Effector memory CD8-positive, alpha-beta T cell (primary cell): Measurements from ENCODE around the gene SPINK4.

Source experiments
- ATAC-seq: fragments of 150-1000 bp; cut with Tn5 transposase; replicated peaks from 2 replicates; pipeline ENCODE4 v1.10.0; 2021; ENCODE audit warnings: mild to moderate bottlenecking, moderate library complexity
- DNase-seq, 3 experiments: peaks; one replicate each; pipeline ENCODE4 v3.0.0; 2021
- H3K27ac Mint-ChIP-seq, 2 donors: one replicate each; pipeline ENCODE4 v1.8.0; 2022; ENCODE audit warnings: mild to moderate bottlenecking in 2 of 2, mixed read lengths in 2 of 2, moderate library complexity in 2 of 2
- H3K27me3 Mint-ChIP-seq, 2 donors: one replicate each; pipeline ENCODE4 v1.8.0; 2022; ENCODE audit warnings: mixed read lengths in 2 of 2
- H3K36me3 Mint-ChIP-seq: one replicate; pipeline ENCODE4 v1.8.0; 2022; ENCODE audit warnings: mild to moderate bottlenecking, moderate library complexity, mixed read lengths; ENCODE audit not compliant: insufficient read depth
- H3K4me1 Mint-ChIP-seq, 2 donors: one replicate each; pipeline ENCODE4 v1.8.0; 2022; ENCODE audit warnings: low read depth in 2 of 2, mixed read lengths in 2 of 2
- H3K4me3 Mint-ChIP-seq, 2 donors: one replicate each; pipeline ENCODE4 v1.8.0; 2022; ENCODE audit warnings: mild to moderate bottlenecking in 2 of 2, mixed read lengths in 2 of 2, moderate library complexity in 2 of 2
- H3K9me3 Mint-ChIP-seq, 2 donors: one replicate each; pipeline ENCODE4 v1.8.0; 2022; ENCODE audit warnings: mixed read lengths in 2 of 2

The SPINK4 gene

DNA sequence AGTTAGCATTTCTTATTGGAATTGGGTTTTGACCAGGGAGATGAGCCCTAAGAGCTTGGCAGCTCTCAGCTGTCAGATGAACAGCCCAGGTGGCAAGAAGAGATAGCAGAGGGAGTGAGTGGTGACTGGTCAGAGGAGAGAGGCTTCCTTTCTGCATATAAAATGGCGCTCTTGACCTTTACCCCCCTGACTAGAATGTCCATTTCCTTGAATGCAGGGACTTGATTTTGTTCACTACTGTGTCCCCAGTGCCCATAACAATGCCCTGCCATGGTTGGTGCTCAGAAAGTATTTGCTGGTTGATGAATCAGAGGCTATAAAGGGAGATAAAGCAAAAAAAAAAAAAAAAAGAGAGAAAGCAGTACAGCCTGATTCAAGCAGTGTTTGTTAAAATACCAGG lies 32.1 kb downstream of the SPINK4 start:
- ATAC-seq = no peak
- no peaks in the 10 kb centered on the region for H3K9me3 Mint-ChIP-seq

DNA sequence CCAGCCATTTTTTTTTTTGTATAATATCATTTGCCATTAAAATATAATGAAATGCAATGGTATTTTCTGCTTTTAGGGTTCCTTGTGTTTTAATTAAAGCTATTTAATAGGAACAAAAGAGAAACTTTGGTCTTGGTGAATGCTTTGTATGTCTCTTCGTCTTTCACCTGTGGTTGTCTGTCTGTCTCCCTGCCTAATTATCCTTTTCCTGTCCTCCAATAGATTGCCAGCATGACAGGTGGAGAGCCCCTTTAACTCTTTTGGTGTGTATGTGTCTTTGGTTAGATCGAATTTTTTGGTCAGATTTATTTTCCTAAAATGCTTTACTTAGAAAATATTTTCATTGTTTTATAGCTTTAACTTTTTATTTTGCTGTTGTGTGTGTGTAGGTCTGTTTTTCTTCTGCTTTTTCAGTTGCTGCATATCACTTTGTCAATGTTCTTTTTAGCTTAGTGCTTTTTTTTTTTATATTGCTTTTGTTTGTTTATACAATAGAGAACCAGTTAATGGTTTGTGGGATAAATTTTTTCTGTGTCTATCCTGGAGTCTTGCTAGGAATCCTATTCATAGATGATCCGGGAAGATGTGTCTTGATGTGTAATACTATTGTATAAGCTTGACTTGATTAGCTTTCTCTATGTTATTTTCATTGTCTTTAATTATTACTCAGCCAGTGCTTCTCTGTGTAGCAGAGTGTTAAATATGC lies 33.5 kb downstream of the SPINK4 start:
- ATAC-seq = no peak
- no peak for DNase-seq
- Mint-ChIP-seq H3K27ac (peak overlapping the region; percentile 25 to 65), H3K27me3 (no peaks in the 10 kb centered on the region), H3K9me3 (no peaks in the 10 kb centered on the region), H3K4me3 (no peak overlapping the region), H3K36me3 (peaks cover 85% of the 10 kb centered on the region), H3K4me1 (peaks cover 2 to 7% of the 10 kb centered on the region in 2 donors)

More for the DNA sequence above, 32.1 kb downstream of the SPINK4 start:
- H3K4me3 Mint-ChIP-seq = no peak overlapping the region
- peak overlapping the region in 1 of 2 donors; percentile 30 for H3K27ac Mint-ChIP-seq
- H3K4me1 Mint-ChIP-seq = peaks cover 6 to 12% of the 10 kb centered on the region in 2 donors
- H3K36me3 Mint-ChIP-seq = peaks cover 75% of the 10 kb centered on the region
- no peak for DNase-seq
- H3K27me3 Mint-ChIP-seq = no peaks in the 10 kb centered on the region

DNA sequence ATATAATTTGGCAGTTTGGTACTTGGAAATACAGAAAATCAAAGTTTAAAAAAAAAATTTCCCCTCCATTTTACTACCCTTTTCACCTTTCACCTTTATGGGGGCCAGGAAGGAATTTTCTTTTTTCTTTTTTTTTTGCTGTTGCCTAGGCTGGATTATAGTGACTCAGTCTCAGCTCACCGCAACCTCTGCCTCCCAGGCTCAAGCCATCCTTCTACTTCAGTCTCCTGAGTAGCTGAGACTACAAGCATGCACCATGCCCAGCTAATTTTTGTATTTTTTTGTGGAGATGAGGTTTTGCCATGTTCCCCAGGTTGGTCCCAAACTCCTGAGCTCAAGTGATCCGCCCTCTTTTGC lies 34.0 kb downstream of the SPINK4 start:
- ATAC-seq = no peak
- H3K4me3 Mint-ChIP-seq = no peak overlapping the region

DNA sequence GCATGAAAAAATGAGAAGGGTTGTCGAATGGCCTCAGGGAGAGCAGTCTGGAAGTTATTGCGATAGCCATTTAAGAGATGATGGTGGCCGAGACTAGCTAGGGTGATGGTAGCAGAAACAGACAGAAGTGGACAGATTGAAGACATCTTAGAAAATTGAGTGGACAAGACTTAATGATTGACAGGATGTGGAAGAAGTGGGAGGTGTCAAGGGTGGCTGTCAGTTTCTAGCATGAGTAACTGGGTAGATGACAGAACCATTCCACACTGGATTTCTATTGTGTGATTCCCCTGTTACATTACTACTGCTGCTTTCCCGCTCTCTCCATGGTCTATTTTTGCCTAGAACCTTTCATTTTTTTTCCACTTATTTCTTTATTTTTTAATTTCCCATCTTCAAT lies 37.5 kb downstream of the SPINK4 start:
- Mint-ChIP-seq H3K27me3 (no peaks in the 10 kb centered on the region), H3K4me3 (no peak overlapping the region), H3K9me3 (no peaks in the 10 kb centered on the region), H3K4me1 (peaks cover 2 to 4% of the 10 kb centered on the region in 2 donors), H3K36me3 (peaks cover 87% of the 10 kb centered on the region), H3K27ac (peak overlapping the region in 1 of 2 donors; percentile 23)
- DNase-seq (no peak), ATAC-seq (no peak)

More for the DNA sequence above, 34.0 kb downstream of the SPINK4 start:
- H3K4me1 Mint-ChIP-seq = peaks cover 2 to 7% of the 10 kb centered on the region in 2 donors
- no peaks in the 10 kb centered on the region for H3K9me3 Mint-ChIP-seq
- H3K27ac Mint-ChIP-seq = peak overlapping the region; percentile 25 to 35
- peaks cover 90% of the 10 kb centered on the region for H3K36me3 Mint-ChIP-seq
- no peak for DNase-seq
- no peaks in the 10 kb centered on the region for H3K27me3 Mint-ChIP-seq

DNA sequence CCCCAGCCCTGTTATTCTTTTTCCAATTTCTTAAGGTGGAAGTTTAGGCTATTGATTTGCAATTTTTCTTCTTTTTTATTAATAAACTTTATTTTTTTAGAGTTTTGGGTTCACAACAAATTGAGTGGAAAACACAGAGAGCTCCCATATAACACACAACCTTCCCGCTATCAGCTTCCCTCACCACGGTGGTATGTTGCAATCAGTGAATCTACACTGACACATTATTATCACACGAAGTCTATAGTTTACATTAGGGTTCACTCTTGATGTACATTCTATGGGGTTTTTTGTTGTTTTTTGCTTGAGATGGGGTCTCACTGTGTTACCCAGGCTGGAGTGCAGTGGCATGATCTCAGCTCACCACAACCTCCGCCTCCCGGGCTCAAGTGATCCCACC lies 45.5 kb downstream of the SPINK4 start:
- Mint-ChIP-seq H3K9me3 (no peaks in the 10 kb centered on the region), H3K36me3 (peaks cover 33% of the 10 kb centered on the region), H3K27ac (no peak overlapping the region), H3K27me3 (no peaks in the 10 kb centered on the region), H3K4me1 (peaks cover 3% of the 10 kb centered on the region in 2 donors), H3K4me3 (no peak overlapping the region)
- no peak for DNase-seq
- ATAC-seq = no peak

DNA sequence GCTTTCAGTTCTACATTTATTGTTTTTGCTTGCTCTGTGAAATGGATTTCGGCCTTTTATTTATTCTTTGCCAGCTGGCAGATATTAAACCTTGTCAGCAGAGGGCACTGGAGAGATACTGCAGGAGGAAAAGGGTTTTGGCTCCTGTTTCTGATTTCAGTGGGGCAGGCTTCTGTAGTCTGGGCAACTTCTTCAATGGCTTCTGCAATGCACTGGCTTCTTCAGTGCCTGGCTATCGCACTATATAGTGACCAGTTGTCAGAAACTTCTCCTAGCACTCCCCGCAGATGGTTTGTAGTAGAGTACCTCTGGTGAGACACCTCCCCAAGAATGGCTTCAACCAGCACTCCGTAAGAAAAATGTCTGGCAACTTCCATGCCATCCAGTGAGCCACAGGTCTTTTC lies 47.1 kb downstream of the SPINK4 start:
- H3K9me3 Mint-ChIP-seq = no peaks in the 10 kb centered on the region
- no peak overlapping the region for H3K4me3 Mint-ChIP-seq
- H3K4me1 Mint-ChIP-seq = peaks cover 15 to 16% of the 10 kb centered on the region in 2 donors
- no peak for ATAC-seq
- H3K36me3 Mint-ChIP-seq = peaks cover 32% of the 10 kb centered on the region
- peak overlapping the region in 1 of 2 donors; percentile 62 for H3K27ac Mint-ChIP-seq
- H3K27me3 Mint-ChIP-seq = no peaks in the 10 kb centered on the region
- DNase-seq = peak; percentile 54 to 56 (median 55)

DNA sequence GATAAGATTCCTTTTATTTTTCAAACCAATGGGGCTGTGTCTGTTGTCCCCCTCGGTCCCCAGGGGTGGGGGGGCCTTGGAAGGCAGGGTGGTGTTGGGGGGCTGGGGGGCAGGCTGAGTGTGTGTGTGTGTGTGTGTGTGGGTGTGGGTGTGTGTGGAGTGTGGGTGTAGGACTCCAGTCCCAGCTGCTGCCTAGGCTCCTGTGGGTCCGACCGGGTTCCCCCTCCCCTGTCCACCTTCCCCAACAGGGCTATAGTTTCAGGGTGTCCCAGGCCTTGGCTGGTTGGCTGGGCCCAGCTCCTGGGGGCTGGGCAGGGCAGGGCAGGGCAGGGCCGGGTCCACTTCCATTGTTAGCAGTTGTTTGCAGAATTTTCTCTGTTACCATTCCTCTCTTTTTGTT lies 48.3 kb downstream of the SPINK4 start:
- peak overlapping the region; percentile 62 to 98 for H3K27ac Mint-ChIP-seq
- H3K27me3 Mint-ChIP-seq = no peaks in the 10 kb centered on the region
- no peak overlapping the region for H3K4me3 Mint-ChIP-seq
- DNase-seq (no peak), ATAC-seq (no peak)
- H3K4me1 Mint-ChIP-seq = peaks cover 25 to 28% of the 10 kb centered on the region in 2 donors
- H3K9me3 Mint-ChIP-seq = no peaks in the 10 kb centered on the region
- peaks cover 32% of the 10 kb centered on the region for H3K36me3 Mint-ChIP-seq

DNA sequence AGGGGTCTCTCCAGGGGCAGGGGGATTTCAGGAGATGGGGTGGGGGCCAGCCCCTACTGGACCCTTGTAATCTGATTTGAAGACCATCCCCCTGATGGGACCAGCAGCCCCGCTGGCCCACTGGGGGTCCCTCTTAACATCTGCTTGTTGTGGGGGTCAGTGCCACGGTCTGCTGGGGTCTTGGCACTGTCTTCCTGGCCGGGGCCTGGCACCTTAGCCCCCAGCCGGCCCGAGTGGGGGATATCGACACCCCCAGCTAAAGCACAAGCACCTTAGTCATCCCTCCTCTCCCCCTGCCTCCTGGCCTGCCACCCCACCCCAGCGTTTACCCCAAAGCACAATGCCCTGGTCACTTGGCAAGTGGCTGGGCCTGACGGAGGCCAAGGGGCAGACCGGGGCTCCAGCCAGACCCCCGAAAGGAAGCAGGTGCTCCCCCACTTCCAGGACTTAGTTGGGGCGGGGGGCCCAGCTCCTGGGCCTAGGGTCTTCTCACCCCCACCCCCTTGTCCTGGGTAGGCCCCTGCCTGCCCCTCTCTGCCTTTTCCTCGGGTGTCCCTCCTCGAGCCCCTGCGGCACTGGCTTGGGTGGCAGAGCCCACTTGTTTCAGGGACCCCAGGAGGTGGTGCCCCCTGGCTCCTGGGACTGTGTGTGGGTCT lies 49.0 kb downstream of the SPINK4 start:
- H3K9me3 Mint-ChIP-seq = no peaks in the 10 kb centered on the region
- DNase-seq (no peak), ATAC-seq (no peak)
- H3K4me3 Mint-ChIP-seq = peak overlapping the region; percentile 82 to 86
- H3K36me3 Mint-ChIP-seq = peaks cover 32% of the 10 kb centered on the region
- peak overlapping the region; percentile 98 to 99 for H3K27ac Mint-ChIP-seq
- no peaks in the 10 kb centered on the region for H3K27me3 Mint-ChIP-seq
- peaks cover 29 to 31% of the 10 kb centered on the region in 2 donors for H3K4me1 Mint-ChIP-seq

DNA sequence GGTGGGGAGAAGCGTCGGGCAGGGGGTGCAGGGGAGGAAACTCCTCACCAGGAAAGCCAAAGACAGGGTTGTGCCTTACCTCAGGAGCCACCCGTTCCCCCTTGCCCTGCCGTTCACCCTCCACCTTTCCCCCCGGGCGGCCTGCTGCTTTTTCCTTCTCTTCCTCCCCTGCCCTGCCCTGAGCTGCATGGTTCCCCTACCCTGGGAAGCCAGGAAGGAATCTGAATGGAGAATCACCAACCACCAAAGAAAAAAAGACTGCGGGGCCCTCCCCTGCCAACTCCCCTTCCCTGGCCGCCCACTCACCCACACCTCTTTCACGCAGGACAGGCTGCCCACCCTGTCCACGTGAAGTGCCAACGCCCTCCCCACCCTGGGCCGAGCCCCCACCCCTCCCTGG lies 49.5 kb downstream of the SPINK4 start:
- Mint-ChIP-seq H3K9me3 (no peaks in the 10 kb centered on the region), H3K27me3 (no peaks in the 10 kb centered on the region)

DNA sequence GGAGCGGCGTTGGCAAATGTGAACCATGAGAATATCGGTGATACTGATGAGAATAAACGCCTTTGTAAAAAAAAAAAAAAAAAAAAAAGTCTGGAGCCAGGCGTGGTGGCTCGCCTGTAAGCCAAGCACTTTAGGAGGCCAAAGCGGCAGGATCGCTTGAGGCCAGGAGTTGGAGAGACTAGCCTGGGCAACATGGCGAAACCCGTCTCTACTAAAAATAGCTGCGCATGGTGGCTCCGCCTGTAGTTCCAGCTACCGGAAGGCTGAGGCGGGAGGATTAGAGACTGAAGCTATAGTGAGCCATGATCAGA lies 49.9 kb downstream of the SPINK4 start:
- H3K27me3 Mint-ChIP-seq = no peaks in the 10 kb centered on the region
- H3K36me3 Mint-ChIP-seq = peaks cover 40% of the 10 kb centered on the region
- no peak for ATAC-seq
- DNase-seq = no peak
- H3K4me1 Mint-ChIP-seq = peaks cover 35 to 38% of the 10 kb centered on the region in 2 donors
- H3K27ac Mint-ChIP-seq = peak overlapping the region; percentile 98 to 99
- H3K4me3 Mint-ChIP-seq = peak overlapping the region; percentile 82 to 86
- no peaks in the 10 kb centered on the region for H3K9me3 Mint-ChIP-seq

More for the DNA sequence above, 49.5 kb downstream of the SPINK4 start:
- no peak for ATAC-seq
- H3K4me3 Mint-ChIP-seq = peak overlapping the region; percentile 82 to 86
- peak overlapping the region; percentile 98 to 99 for H3K27ac Mint-ChIP-seq
- H3K4me1 Mint-ChIP-seq = peaks cover 31 to 35% of the 10 kb centered on the region in 2 donors
- H3K36me3 Mint-ChIP-seq = peaks cover 36% of the 10 kb centered on the region
- peak in 1 of 3 experiments; percentile 8 for DNase-seq

DNA sequence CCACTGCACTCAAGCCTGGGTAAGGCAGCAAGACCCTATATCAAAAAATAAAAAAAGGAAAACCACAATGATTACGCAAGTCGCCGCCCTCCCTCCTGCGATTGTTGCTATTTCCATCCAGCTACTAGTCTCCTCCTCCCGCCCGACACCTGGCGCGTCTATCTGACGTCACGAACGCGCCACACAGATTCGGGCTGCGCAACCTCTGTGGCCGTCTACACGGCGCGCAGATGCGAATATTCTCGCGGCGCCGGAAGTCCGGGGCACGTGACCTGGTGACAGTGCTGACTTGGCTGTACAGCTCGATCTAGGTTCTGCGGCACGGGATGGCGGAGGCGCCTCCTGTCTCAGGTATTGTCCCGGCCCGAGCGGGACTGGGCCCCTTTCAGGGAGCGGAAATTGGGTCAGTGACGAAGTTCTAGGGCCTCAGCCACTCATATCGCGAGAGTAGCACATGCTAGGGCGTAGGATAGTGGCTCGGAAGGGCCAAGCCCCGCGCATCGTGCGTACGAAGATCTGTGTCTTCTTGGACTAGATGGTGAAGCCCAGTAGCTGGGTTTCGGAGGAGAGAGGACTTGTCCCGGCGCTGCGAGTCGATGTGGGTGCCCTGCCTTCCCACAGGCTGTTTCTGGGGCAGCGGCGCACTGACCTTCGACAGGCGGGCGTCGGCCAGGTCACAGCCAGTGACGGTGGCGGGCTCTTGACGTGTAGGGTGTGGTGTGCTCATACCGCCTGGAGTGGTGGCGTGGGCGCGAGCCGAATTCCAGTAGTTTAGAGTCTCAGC lies 50.5 kb downstream of the SPINK4 start, which contains the start of gene NFX1:
NFX1 (plus strand) TSS at position 270 of the 784 bp plus-strand sequence; CDS start at position 327, 57 bp downstream.
- Mint-ChIP-seq H3K4me1 (peaks cover 35 to 39% of the 10 kb centered on the region in 2 donors), H3K27ac (peak within 1 kb of the TSS; percentile 98 to 99), H3K4me3 (peak within 1 kb of the TSS; percentile 82 to 86), H3K27me3 (no peaks in the 10 kb centered on the region), H3K36me3 (peaks cover 39% of the 10 kb centered on the region), H3K9me3 (no peaks in the 10 kb centered on the region)
- ATAC-seq (peak; percentile 82), DNase-seq (peak; percentile 98)

DNA sequence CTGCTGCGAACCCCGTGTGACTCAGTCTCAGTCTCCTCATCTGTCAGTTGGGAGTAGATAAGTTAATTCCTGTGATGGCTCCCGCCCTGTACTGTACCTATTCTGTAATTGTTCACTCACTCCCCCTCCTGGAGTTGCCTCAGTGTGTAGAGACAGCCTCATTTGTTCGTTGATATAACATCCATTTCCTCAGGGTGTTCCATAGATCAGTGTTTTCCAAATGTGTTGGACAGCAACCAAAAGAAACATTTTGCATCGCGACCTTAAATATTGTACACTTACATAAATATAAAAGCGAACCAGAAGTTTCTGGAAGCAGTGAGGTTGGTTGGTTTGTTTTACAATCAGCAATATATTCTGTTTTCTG lies 51.0 kb downstream of the SPINK4 start:
- DNase-seq (no peak), ATAC-seq (no peak)
- peak overlapping the region; percentile 82 to 86 for H3K4me3 Mint-ChIP-seq
- H3K4me1 Mint-ChIP-seq = peaks cover 37 to 39% of the 10 kb centered on the region in 2 donors
- H3K27me3 Mint-ChIP-seq = no peaks in the 10 kb centered on the region
- H3K27ac Mint-ChIP-seq = peak overlapping the region; percentile 98 to 99
- no peaks in the 10 kb centered on the region for H3K9me3 Mint-ChIP-seq
- H3K36me3 Mint-ChIP-seq = peaks cover 42% of the 10 kb centered on the region

DNA sequence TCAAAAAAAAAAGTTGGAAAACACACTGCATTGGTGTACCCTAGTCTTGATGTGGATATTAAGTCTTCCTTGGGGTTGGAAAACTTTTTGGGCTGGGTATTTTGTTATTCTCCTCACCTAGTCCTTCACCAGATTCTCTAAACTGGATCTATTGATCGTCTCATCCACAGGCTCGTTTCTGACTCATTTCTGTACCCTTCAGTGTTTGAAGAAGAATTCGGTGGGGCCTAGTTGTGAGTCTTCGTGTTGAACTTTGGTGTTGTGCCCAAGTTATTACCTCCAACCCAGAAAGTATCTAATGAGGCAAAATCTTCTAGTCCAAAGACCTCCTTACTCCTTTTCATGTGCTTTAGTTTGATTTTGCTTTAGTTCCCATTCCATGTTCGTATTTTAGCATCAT lies 51.9 kb downstream of the SPINK4 start:
- H3K4me3 Mint-ChIP-seq = peak overlapping the region; percentile 82 to 86
- H3K9me3 Mint-ChIP-seq = no peaks in the 10 kb centered on the region
- ATAC-seq (no peak), DNase-seq (no peak)
- peaks cover 44 to 45% of the 10 kb centered on the region in 2 donors for H3K4me1 Mint-ChIP-seq
- peaks cover 46% of the 10 kb centered on the region for H3K36me3 Mint-ChIP-seq
- H3K27ac Mint-ChIP-seq = peak overlapping the region; percentile 98 to 99
- H3K27me3 Mint-ChIP-seq = no peaks in the 10 kb centered on the region
